ENCODE measurements around the gene ELOVL5. TPM values are rescaled to one million over a fixed set of nuclear protein-coding genes. Genes with fewer than 3 reads are reported as not detected.

ELOVL5 gene
- polyA plus RNA-seq, 1 of the 3 experiments (the other 2 are of a cell fraction): 31.9 TPM

GRCh38 chr6:53301801-53302537 lies 46.8 kb downstream of the ELOVL5 start:
- H3K9me3 ChIP-seq: no peaks in the 10 kb centered on the region
- TF ChIP-seq ELF1 (IDR thresholded peaks at IDR 0.05) (no peak), FOSL2 (IDR thresholded peaks at IDR 0.05; ENCODE audit: borderline replicate concordance, low read depth) (no peak), GATA2 (CRISPR knock-in tag; IDR thresholded peaks at IDR 0.05) (no peak), RAD21 (IDR thresholded peaks at IDR 0.05; ENCODE audit: low read length) (no peak), USF2 (IDR thresholded peaks at IDR 0.05; ENCODE audit: borderline replicate concordance, low read depth, low read length) (no peak), SIN3A (IDR thresholded peaks at IDR 0.05; ENCODE audit: borderline replicate concordance, low read depth, low read length) (no peak), MXI1 (IDR thresholded peaks at IDR 0.05; ENCODE audit: low read depth, low read length) (no peak), SMC3 (IDR thresholded peaks at IDR 0.05; ENCODE audit: low read depth, low read length) (no peak), FOXJ3 (CRISPR knock-in tag; IDR thresholded peaks at IDR 0.05) (no peak), NFIC (IDR thresholded peaks at IDR 0.05; ENCODE audit: borderline replicate concordance) (no peak), RCOR1 (IDR thresholded peaks at IDR 0.05; ENCODE audit: low read length) (no peak), IRF3 (IDR thresholded peaks at IDR 0.05; ENCODE audit: low read depth, low read length) (no peak), POLR2AphosphoS5 (IDR thresholded peaks at IDR 0.05; ENCODE audit: low read depth, low read length) (no peak), FOXM1 (IDR thresholded peaks at IDR 0.05; ENCODE audit: low read depth) (no peak)
- H3K4me3 ChIP-seq (ENCODE audit: low read depth in 2 of 2, low read length in 1 of 2): no peak overlapping the region
- H3K79me2 ChIP-seq (ENCODE audit: insufficient read depth): peaks cover 71% of the 10 kb centered on the region
- WGBS (ENCODE audit: low lambda C conversion rate): 79% methylated on average over 7 of the region's 7 CpGs
- H3K27me3 ChIP-seq (ENCODE audit: insufficient read depth): no peaks in the 10 kb centered on the region
- peak overlapping the region; percentile 28 to 85; a peak in 3 of 4 replicates for H3K27ac ChIP-seq (ENCODE audit: low read depth in 2 of 2, low read length in 1 of 2)
- POLR2A ChIA-PET: interaction anchor here (1.5 kb wide), 1 partner anchor 58 kb away, joined by 4 read pairs; no protein-coding TSS in a partner anchor
- peak overlapping the region; percentile 49; the same call in 1 of the 2 replicates for H3K9ac ChIP-seq
- CTCF ChIA-PET: no interaction called here
- H4K20me1 ChIP-seq (ENCODE audit: insufficient read depth): no peaks in the 10 kb centered on the region
- H2AFZ ChIP-seq (ENCODE audit: low read depth): no peak overlapping the region
- no peaks in the 10 kb centered on the region for H3K36me3 ChIP-seq (replicated peaks in 1 of 2; ENCODE audit: control insufficient read depth in 1 of 2, insufficient read depth in 2 of 2, low read length in 1 of 2)
- H3K4me2 ChIP-seq: no peak overlapping the region
- peaks cover 18% of the 10 kb centered on the region for H3F3A ChIP-seq (replicated peaks; ENCODE audit: insufficient read depth)
- no peak for DNase-seq
- peaks cover 19 to 28% of the 10 kb centered on the region in 2 experiments; a peak in 3 of 4 replicates for H3K4me1 ChIP-seq (ENCODE audit: control insufficient read depth in 1 of 2, insufficient read depth in 2 of 2, low read depth in 1 of 2, low read length in 1 of 2)
- H3K9me2 ChIP-seq: no peaks in the 10 kb centered on the region

Measured in SK-N-SH (cell line).